ENCODE results near the gene NRCAM. TPM values are rescaled to one million over a fixed set of nuclear protein-coding genes. Genes with fewer than 3 reads are reported as not detected.

Gene NRCAM
- polyA plus RNA-seq, 3 donors, result not detected

- Histone ChIP-seq H2AFZ (ENCODE audit: insufficient read depth, low read depth, low read length, poor library complexity, severe bottlenecking) (no peak overlapping the region), H3K27me3 (ENCODE audit: control insufficient read depth in 2 of 2, insufficient read depth in 2 of 2, low read length in 2 of 2) (no peaks in the 10 kb centered on the region), H3K4me2 (replicated peaks; ENCODE audit: extremely low read depth, low read length, poor library complexity, severe bottlenecking) (no peak overlapping the region), H3K36me3 (replicated peaks in 1 of 2; ENCODE audit: control insufficient read depth in 1 of 2, insufficient read depth in 2 of 2, low read length in 2 of 2) (no peaks in the 10 kb centered on the region), H3K9ac (ENCODE audit: insufficient read depth, low read length, poor library complexity, severe bottlenecking) (no peak overlapping the region), H3K4me3 (replicated peaks in 1 of 3; ENCODE audit: low read depth in 2 of 3, low read length in 3 of 3) (no peak overlapping the region), H3K9me3 (replicated peaks in 1 of 2; ENCODE audit: control insufficient read depth in 1 of 2, insufficient read depth in 1 of 2, low read length in 2 of 2) (no peaks in the 10 kb centered on the region), H3K79me2 (ENCODE audit: insufficient read depth, low read length) (no peaks in the 10 kb centered on the region), H3K4me1 (ENCODE audit: control insufficient read depth in 1 of 2, insufficient read depth in 2 of 2, low read length in 2 of 2) (no peaks in the 10 kb centered on the region), H3K27ac (ENCODE audit: low read depth in 1 of 2, low read length in 2 of 2) (no peak overlapping the region), H4K20me1 (ENCODE audit: insufficient read depth, low read length) (no peaks in the 10 kb centered on the region)
- no peak overlapping the region for H3K27ac Mint-ChIP-seq
- no peaks in the 10 kb centered on the region for H3K4me1 Mint-ChIP-seq
- H3K9me3 Mint-ChIP-seq, result no peaks in the 10 kb centered on the region
- no CpG with 5 or more reads among the region's 2 CpGs for WGBS (ENCODE audit: insufficient coverage)
- TF ChIP-seq, protein P1, sequence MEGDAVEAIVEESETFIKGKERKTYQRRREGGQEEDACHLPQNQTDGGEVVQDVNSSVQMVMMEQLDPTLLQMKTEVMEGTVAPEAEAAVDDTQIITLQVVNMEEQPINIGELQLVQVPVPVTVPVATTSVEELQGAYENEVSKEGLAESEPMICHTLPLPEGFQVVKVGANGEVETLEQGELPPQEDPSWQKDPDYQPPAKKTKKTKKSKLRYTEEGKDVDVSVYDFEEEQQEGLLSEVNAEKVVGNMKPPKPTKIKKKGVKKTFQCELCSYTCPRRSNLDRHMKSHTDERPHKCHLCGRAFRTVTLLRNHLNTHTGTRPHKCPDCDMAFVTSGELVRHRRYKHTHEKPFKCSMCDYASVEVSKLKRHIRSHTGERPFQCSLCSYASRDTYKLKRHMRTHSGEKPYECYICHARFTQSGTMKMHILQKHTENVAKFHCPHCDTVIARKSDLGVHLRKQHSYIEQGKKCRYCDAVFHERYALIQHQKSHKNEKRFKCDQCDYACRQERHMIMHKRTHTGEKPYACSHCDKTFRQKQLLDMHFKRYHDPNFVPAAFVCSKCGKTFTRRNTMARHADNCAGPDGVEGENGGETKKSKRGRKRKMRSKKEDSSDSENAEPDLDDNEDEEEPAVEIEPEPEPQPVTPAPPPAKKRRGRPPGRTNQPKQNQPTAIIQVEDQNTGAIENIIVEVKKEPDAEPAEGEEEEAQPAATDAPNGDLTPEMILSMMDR (IDR thresholded peaks at IDR 0.05), result no peak
- no peak overlapping the region for H3K4me3 Mint-ChIP-seq
- H3K27me3 Mint-ChIP-seq (ENCODE audit: low read depth in 3 of 3), result peaks cover 2% of the 10 kb centered on the region in 3 donors
- intact Hi-C loops (cut with micrococcal nuclease), result no loop called here
- no peak for DNase-seq
- H3K36me3 Mint-ChIP-seq, result no peaks in the 10 kb centered on the region
Observed at GRCh38 chr7:108234281-108234680, 222.0 kb downstream of the NRCAM start.

DNA sequence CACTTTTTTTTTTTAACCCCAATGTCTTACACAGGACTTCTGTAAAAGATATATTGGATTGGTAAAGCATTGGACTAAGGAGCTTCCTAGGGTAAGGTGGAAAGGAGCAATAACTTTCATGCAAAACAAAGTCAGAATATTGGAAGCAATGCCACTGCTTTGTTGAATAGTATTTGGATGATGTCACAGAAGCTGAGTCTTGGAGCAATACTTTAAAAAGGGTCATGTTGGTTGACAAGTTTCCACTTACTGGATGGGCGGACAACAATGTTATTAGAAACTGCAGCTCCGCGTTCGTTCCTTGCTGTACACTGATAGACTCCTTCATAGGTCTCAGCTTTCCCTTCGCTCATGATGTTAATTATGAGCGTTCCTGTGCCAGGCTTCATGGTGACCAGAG lies 224.2 kb downstream of the NRCAM start:
- WGBS (ENCODE audit: insufficient coverage), result 91% methylated on average over 6 of the region's 6 CpGs
- Histone ChIP-seq H4K20me1 (ENCODE audit: insufficient read depth, low read length) (no peaks in the 10 kb centered on the region), H3K4me2 (replicated peaks; ENCODE audit: extremely low read depth, low read length, poor library complexity, severe bottlenecking) (no peak overlapping the region), H3K4me1 (ENCODE audit: control insufficient read depth in 1 of 2, insufficient read depth in 2 of 2, low read length in 2 of 2) (no peaks in the 10 kb centered on the region), H3K9ac (ENCODE audit: insufficient read depth, low read length, poor library complexity, severe bottlenecking) (no peak overlapping the region), H2AFZ (ENCODE audit: insufficient read depth, low read depth, low read length, poor library complexity, severe bottlenecking) (no peak overlapping the region), H3K79me2 (ENCODE audit: insufficient read depth, low read length) (no peaks in the 10 kb centered on the region), H3K36me3 (replicated peaks in 1 of 2; ENCODE audit: control insufficient read depth in 1 of 2, insufficient read depth in 2 of 2, low read length in 2 of 2) (no peaks in the 10 kb centered on the region), H3K4me3 (replicated peaks in 1 of 3; ENCODE audit: low read depth in 2 of 3, low read length in 3 of 3) (no peak overlapping the region), H3K9me3 (replicated peaks in 1 of 2; ENCODE audit: control insufficient read depth in 1 of 2, insufficient read depth in 1 of 2, low read length in 2 of 2) (no peaks in the 10 kb centered on the region), H3K27me3 (ENCODE audit: control insufficient read depth in 2 of 2, insufficient read depth in 2 of 2, low read length in 2 of 2) (no peaks in the 10 kb centered on the region), H3K27ac (ENCODE audit: low read depth in 1 of 2, low read length in 2 of 2) (no peak overlapping the region)
- Mint-ChIP-seq H3K27me3 (ENCODE audit: low read depth in 3 of 3) (peaks cover 0 to 2% (median 0%) of the 10 kb centered on the region in 3 donors), H3K27ac (no peak overlapping the region), H3K36me3 (no peaks in the 10 kb centered on the region), H3K4me3 (no peak overlapping the region), H3K4me1 (no peaks in the 10 kb centered on the region), H3K9me3 (no peaks in the 10 kb centered on the region)
- no peak for DNase-seq
- intact Hi-C loops (cut with micrococcal nuclease), result no loop called here
- TF ChIP-seq, protein P1 (IDR thresholded peaks at IDR 0.05), result no peak

Data from CD14-positive monocyte (primary cell).